HT1080 (cell line): ENCODE measurements around the gene WDR33. TPM values are rescaled to one million over a fixed set of nuclear protein-coding genes. Genes with fewer than 3 reads are reported as not detected.

ENCODE experiments used
- DNase-seq: peaks from one replicate; pipeline ENCODE4 v3.0.0-alpha.2; 2015; ENCODE audit warnings: low read depth
- total RNA-seq: library from RNA; depleted of rRNA; stranded (reverse); fragments of >200 nt; shearing (Covaris generic); gene quantifications from 2 replicates; pipeline ENCODE4 v1.2.3, GENCODE V29; 2014

WDR33 gene
- total RNA-seq, 1 experiment from 2014 or later = 29.4 TPM

- no peak for DNase-seq
These were observed 136.4 kb downstream of the WDR33 start for GRCh38 chr2:127674241-127675209.

GRCh38 chr2:127673291-127674069 lies 137.5 kb downstream of the WDR33 start:
- DNase-seq = no peak

- DNase-seq = no peak
These were observed 138.4 kb downstream of the WDR33 start for GRCh38 chr2:127672341-127673224.

GRCh38 chr2:127671557-127672302 lies 139.2 kb downstream of the WDR33 start:
- no peak for DNase-seq

- DNase-seq = no peak
These were observed 140.0 kb downstream of the WDR33 start for GRCh38 chr2:127670957-127671290.

GRCh38 chr2:127670055-127670956 lies 140.7 kb downstream of the WDR33 start:
- DNase-seq = no peak

- DNase-seq = no peak
These were observed 141.9 kb downstream of the WDR33 start for GRCh38 chr2:127669056-127669455.

- DNase-seq = no peak
These were observed 145.6 kb downstream of the WDR33 start for GRCh38 chr2:127665267-127665893.

GRCh38 chr2:127664895-127665225 lies 146.1 kb downstream of the WDR33 start:
- no peak for DNase-seq

- no peak for DNase-seq
These were observed 146.7 kb downstream of the WDR33 start for GRCh38 chr2:127664065-127664894.

GRCh38 chr2:127663566-127664064 lies 147.4 kb downstream of the WDR33 start:
- DNase-seq = no peak

- no peak for DNase-seq
These were observed 147.9 kb downstream of the WDR33 start for GRCh38 chr2:127662937-127663565.

- DNase-seq = no peak
These were observed 148.9 kb downstream of the WDR33 start for GRCh38 chr2:127661949-127662510.

- no peak for DNase-seq
These were observed 149.8 kb downstream of the WDR33 start for GRCh38 chr2:127661072-127661649.

GRCh38 chr2:127660291-127660578 lies 150.7 kb downstream of the WDR33 start:
- no peak for DNase-seq

- no peak for DNase-seq
These were observed 151.3 kb downstream of the WDR33 start for GRCh38 chr2:127659408-127660290.
